Liver (tissue), 3 donors: Measurements from ENCODE around the gene CDH23.

Experiments used
- ATF3 ChIP-seq: IDR thresholded peaks from 2 replicates; pipeline ENCODE4 v1.6.1; 2016; ENCODE audit warnings: antibody characterized with exemption
- CTCF ChIP-seq: fragments of 150-350 bp; IDR thresholded peaks from 2 replicates; pipeline ENCODE4 v1.5.1; 2017; ENCODE audit warnings: improper control_type of control experiment, low read depth, low read length; ENCODE audit not compliant: missing input control
- EGR1 ChIP-seq, 2 donors: IDR thresholded peaks; 2 replicates each; pipeline ENCODE4 v1.6.1; 2016 to 2018; ENCODE audit warnings: antibody characterized with exemption in 2 of 2, low read depth in 2 of 2
- FOXA1 ChIP-seq: IDR thresholded peaks from 2 replicates; pipeline ENCODE4 v1.6.1; 2016; ENCODE audit warnings: antibody characterized with exemption
- GABPA ChIP-seq, 2 donors: IDR thresholded peaks in 1 of 2; conservative IDR thresholded peaks in 1 of 2; 2 replicates each; pipeline ENCODE4 v1.6.1; 2016; ENCODE audit warnings: antibody characterized with exemption in 2 of 2, mild to moderate bottlenecking in 1 of 2, moderate library complexity in 1 of 2
- JUND ChIP-seq, 2 donors: IDR thresholded peaks; 2 replicates each; pipeline ENCODE4 v1.6.1; 2016; ENCODE audit warnings: antibody characterized with exemption in 2 of 2
- MAX ChIP-seq: IDR thresholded peaks from 2 replicates; pipeline ENCODE4 v1.6.1; 2016; ENCODE audit warnings: antibody characterized with exemption
- NR2F2 ChIP-seq: IDR thresholded peaks from 2 replicates; pipeline ENCODE4 v1.6.1; 2016; ENCODE audit warnings: antibody characterized with exemption
- RAD21 ChIP-seq, 2 donors: IDR thresholded peaks; 2 replicates each; pipeline ENCODE4 v1.6.1; 2016; ENCODE audit warnings: antibody characterized with exemption in 2 of 2, mild to moderate bottlenecking in 2 of 2
- REST ChIP-seq: IDR thresholded peaks from 2 replicates; pipeline ENCODE4 v1.6.1; 2016; ENCODE audit warnings: antibody characterized with exemption, mild to moderate bottlenecking
- RXRA ChIP-seq, 2 donors: IDR thresholded peaks; 2 replicates each; pipeline ENCODE4 v1.6.1; 2017 to 2018; ENCODE audit warnings: antibody characterized with exemption in 2 of 2, mild to moderate bottlenecking in 1 of 2
- SP1 ChIP-seq: IDR thresholded peaks from 2 replicates; pipeline ENCODE4 v1.6.1; 2018; ENCODE audit warnings: antibody characterized with exemption, mild to moderate bottlenecking
- TAF1 ChIP-seq: conservative IDR thresholded peaks from 2 replicates; pipeline ENCODE4 v1.6.1; 2016; ENCODE audit warnings: antibody characterized with exemption, mild to moderate bottlenecking
- YY1 ChIP-seq: IDR thresholded peaks from 2 replicates; pipeline ENCODE4 v1.6.1; 2016; ENCODE audit warnings: antibody characterized with exemption, mild to moderate bottlenecking
- donor health status: healthy.
- donor health status: healthy.

GRCh38 chr10:71846816-71847215, 450.1 kb downstream of the CDH23 start:
- TF ChIP-seq YY1 (no peak), CTCF (no peak), JUND (IDR thresholded peaks at IDR 0.05) (no peak), MAX (no peak), FOXA1 (no peak), GABPA (IDR thresholded peaks at IDR 0.05 in 1 of 2, conservative IDR thresholded peaks at IDR 0.05 in 1 of 2) (no peak), ATF3 (no peak), NR2F2 (no peak), REST (no peak), RXRA (IDR thresholded peaks at IDR 0.05) (no peak), RAD21 (IDR thresholded peaks at IDR 0.05) (no peak), SP1 (no peak), TAF1 (no peak), EGR1 (IDR thresholded peaks at IDR 0.05; ENCODE audit: low read depth in 2 of 2) (no peak)
